OCI-LY1 (cell line): Measurements from ENCODE around the gene BATF2.
A peak's percentile ranks its signal among the peaks of the same experiment; 100 is the strongest.

Experiments
- H2AFZ ChIP-seq: fragments of 200-600 bp; sonication (generic), shearing (Covaris generic); 2 replicates; pipeline ENCODE4 v1.6.0; 2014; ENCODE audit warnings: antibody characterized with exemption, mild to moderate bottlenecking, low read length
- H3F3A ChIP-seq: fragments of 200-600 bp; sonication (generic), shearing (Covaris generic); 2 replicates; pipeline ENCODE4 v1.6.0; 2014; ENCODE audit warnings: mild to moderate bottlenecking, antibody characterized with exemption, low read length, moderate library complexity; ENCODE audit not compliant: insufficient read depth
- H3K27ac ChIP-seq: fragments of 200-600 bp; sonication (generic); 2 replicates; pipeline ENCODE4 v1.5.1; 2014; ENCODE audit warnings: low read length, mixed run types, mild to moderate bottlenecking, low read depth; ENCODE audit not compliant: poor library complexity, severe bottlenecking
- H3K27me3 ChIP-seq: fragments of 200-600 bp; sonication (generic); 2 replicates; pipeline ENCODE4 v1.6.0; 2014; ENCODE audit warnings: antibody characterized with exemption, mild to moderate bottlenecking, low read length, moderate library complexity; ENCODE audit not compliant: insufficient read depth
- H3K36me3 ChIP-seq: fragments of 200-600 bp; sonication (generic); 2 replicates; pipeline ENCODE4 v1.6.1; 2014; ENCODE audit warnings: mild to moderate bottlenecking, antibody characterized with exemption, low read length, moderate library complexity, mixed read lengths; ENCODE audit not compliant: insufficient read depth
- H3K4me1 ChIP-seq: fragments of 200-600 bp; sonication (generic); 2 replicates; pipeline ENCODE4 v1.5.1; 2014; ENCODE audit warnings: mild to moderate bottlenecking, low read length, moderate library complexity; ENCODE audit not compliant: insufficient read depth, severe bottlenecking
- H3K4me2 ChIP-seq: fragments of 200-600 bp; sonication (generic), shearing (Covaris generic); 2 replicates; pipeline ENCODE4 v1.6.1; 2014; ENCODE audit warnings: low read length
- H3K4me3 ChIP-seq: fragments of 200-600 bp; sonication (generic); 2 replicates; pipeline ENCODE4 v1.5.1; 2014; ENCODE audit warnings: low read length, low read depth, mild to moderate bottlenecking, mixed read lengths; ENCODE audit not compliant: poor library complexity, severe bottlenecking
- H3K79me2 ChIP-seq: fragments of 200-600 bp; shearing (Covaris generic); 2 replicates; pipeline ENCODE4 v1.6.1; 2016; ENCODE audit warnings: mixed run types, low read length, mixed read lengths; ENCODE audit not compliant: insufficient read depth
- H3K9ac ChIP-seq: fragments of 200-600 bp; sonication (generic), shearing (Covaris generic); 2 replicates; pipeline ENCODE4 v1.6.1; 2014; ENCODE audit warnings: mild to moderate bottlenecking, low read length, mixed read lengths
- H3K9me2 ChIP-seq: fragments of 200-600 bp; sonication (generic), shearing (Covaris generic); 2 replicates; pipeline ENCODE4 v1.6.1; 2014; ENCODE audit warnings: low read depth, mild to moderate bottlenecking, low read length, mixed read lengths
- H3K9me3 ChIP-seq: fragments of 200-600 bp; shearing (Covaris generic); 2 replicates; pipeline ENCODE4 v1.6.1; 2014; ENCODE audit warnings: low read length, mixed read lengths
- H4K20me1 ChIP-seq: fragments of 200-600 bp; sonication (generic), shearing (Covaris generic); 2 replicates; pipeline ENCODE4 v1.6.0; 2016; ENCODE audit warnings: mild to moderate bottlenecking, low read length; ENCODE audit not compliant: insufficient read depth
- EZH2 ChIP-seq: fragments of 200-600 bp; sonication (generic), shearing (Covaris generic); IDR thresholded peaks from 2 replicates; pipeline ENCODE4 v1.8.0; 2017; ENCODE audit warnings: borderline replicate concordance, mixed run types, mild to moderate bottlenecking, antibody characterized with exemption, low read length, moderate library complexity, mixed read lengths
- TF ChIP-seq, protein P1 (sequence below): fragments of 200-600 bp; sonication (generic), shearing (Covaris generic); IDR thresholded peaks from 2 replicates; pipeline ENCODE4 v1.5.1; 2017; ENCODE audit warnings: mild to moderate bottlenecking, antibody characterized with exemption, low read length, moderate library complexity, mixed read lengths

Gene BATF2

DNA sequence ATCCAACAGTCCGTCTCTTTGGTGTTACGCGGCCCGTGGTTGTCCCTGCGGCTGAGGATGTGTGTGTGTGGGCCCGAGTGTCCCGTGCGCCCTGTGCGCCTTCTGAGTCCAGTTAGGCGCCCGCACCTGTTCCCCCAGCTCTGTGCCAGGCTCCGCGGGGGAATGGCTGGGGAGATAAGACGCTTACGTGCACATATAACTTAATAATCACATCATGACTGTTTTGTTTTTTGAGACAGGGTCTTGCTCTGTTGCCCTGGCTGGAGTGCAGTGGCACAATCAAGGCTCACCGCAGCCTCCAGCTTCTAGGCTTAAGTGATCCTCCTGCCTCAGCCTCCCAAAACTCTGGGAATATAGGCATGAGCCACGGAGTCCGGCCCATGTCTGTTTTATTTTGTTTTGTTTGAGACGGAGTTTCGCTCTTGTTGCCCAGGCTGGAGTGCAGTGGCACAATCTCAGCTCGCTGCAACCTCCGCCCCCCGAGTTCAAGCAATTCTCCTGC is 18.0 kb upstream of the BATF2 start:
- Histone ChIP-seq H3K9me3 (no peaks in the 10 kb centered on the region), H3K79me2 (no peaks in the 10 kb centered on the region), H2AFZ (no peak overlapping the region), H3K4me1 (peaks cover 13% of the 10 kb centered on the region), H3F3A (0 out of 2 replicates have a peak, but pooled peaks cover 5% of the 10 kb centered on the region), H3K9ac (peak overlapping the region; percentile 76), H3K4me2 (peak overlapping the region; percentile 80), H3K4me3 (peak overlapping the region; percentile 66), H3K9me2 (no peaks in the 10 kb centered on the region), H3K27ac (peak overlapping the region; percentile 82), H3K27me3 (no peaks in the 10 kb centered on the region), H3K36me3 (peaks cover 21% of the 10 kb centered on the region), H4K20me1 (no peaks in the 10 kb centered on the region)
- TF ChIP-seq, protein P1, sequence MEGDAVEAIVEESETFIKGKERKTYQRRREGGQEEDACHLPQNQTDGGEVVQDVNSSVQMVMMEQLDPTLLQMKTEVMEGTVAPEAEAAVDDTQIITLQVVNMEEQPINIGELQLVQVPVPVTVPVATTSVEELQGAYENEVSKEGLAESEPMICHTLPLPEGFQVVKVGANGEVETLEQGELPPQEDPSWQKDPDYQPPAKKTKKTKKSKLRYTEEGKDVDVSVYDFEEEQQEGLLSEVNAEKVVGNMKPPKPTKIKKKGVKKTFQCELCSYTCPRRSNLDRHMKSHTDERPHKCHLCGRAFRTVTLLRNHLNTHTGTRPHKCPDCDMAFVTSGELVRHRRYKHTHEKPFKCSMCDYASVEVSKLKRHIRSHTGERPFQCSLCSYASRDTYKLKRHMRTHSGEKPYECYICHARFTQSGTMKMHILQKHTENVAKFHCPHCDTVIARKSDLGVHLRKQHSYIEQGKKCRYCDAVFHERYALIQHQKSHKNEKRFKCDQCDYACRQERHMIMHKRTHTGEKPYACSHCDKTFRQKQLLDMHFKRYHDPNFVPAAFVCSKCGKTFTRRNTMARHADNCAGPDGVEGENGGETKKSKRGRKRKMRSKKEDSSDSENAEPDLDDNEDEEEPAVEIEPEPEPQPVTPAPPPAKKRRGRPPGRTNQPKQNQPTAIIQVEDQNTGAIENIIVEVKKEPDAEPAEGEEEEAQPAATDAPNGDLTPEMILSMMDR = no peak
- TF ChIP-seq EZH2 = no peak

DNA sequence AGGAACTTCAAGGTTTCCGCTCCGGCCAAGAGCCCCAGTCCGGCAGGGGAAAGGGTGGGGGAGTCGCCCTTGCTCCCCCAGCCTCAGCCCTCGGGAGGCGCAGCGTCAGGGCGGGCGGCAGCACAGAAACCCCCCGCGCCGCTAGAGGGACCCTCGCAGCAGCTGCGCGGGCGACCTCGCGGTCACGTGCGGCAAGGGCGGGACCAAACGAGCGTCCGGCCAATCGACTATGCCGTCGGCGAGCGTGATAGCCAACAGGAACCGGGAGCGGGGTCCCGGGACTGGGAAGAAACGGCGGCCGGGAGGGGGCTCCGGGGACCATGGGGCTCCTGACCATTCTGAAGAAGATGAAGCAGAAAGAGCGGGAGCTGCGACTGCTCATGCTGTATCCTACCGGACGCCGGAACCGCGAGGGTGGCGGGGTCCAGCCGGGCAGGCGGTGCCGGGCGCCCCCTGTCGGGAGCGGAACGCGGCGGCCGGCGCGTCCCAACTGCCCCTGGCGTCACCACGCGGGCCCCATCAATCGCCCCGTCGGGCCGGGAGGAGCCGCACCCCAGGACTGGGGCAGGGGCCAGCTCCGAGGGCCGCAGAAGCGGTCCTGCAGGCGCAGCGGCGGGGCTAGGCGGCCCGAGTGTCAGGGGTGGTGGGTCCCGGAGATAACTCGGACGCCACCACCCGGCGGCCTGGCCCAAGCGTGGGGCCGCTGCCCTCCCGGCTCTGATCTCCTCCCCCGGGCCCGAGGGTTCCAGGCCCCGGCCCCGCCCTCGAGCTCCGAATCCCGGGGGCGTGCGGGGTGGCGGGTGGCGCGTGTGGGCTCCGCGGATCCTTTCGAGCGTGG is 17.3 kb upstream of the BATF2 start, which contains the start of gene ARL2:
Gene ARL2, plus strand, starts transcription at position 273 of the 838 bp plus-strand sequence. Its CDS starts 48 bp downstream, at position 321.
- Histone ChIP-seq H3K79me2 (no peaks in the 10 kb centered on the region), H3K9me2 (no peaks in the 10 kb centered on the region), H3K9ac (peak within 1 kb of the TSS; percentile 76), H3K9me3 (no peaks in the 10 kb centered on the region), H3K27ac (peak within 1 kb of the TSS; percentile 82), H3K36me3 (peaks cover 17% of the 10 kb centered on the region), H2AFZ (no peak within 1 kb of the TSS), H3K4me1 (peaks cover 13% of the 10 kb centered on the region), H3K27me3 (no peaks in the 10 kb centered on the region), H3K4me2 (peak within 1 kb of the TSS; percentile 80), H3K4me3 (peak within 1 kb of the TSS; percentile 66), H3F3A (0 out of 2 replicates have a peak, but pooled peaks cover 5% of the 10 kb centered on the region), H4K20me1 (no peaks in the 10 kb centered on the region)
- TF ChIP-seq EZH2 = no peak
- TF ChIP-seq, protein P1 = peak; percentile 67

DNA sequence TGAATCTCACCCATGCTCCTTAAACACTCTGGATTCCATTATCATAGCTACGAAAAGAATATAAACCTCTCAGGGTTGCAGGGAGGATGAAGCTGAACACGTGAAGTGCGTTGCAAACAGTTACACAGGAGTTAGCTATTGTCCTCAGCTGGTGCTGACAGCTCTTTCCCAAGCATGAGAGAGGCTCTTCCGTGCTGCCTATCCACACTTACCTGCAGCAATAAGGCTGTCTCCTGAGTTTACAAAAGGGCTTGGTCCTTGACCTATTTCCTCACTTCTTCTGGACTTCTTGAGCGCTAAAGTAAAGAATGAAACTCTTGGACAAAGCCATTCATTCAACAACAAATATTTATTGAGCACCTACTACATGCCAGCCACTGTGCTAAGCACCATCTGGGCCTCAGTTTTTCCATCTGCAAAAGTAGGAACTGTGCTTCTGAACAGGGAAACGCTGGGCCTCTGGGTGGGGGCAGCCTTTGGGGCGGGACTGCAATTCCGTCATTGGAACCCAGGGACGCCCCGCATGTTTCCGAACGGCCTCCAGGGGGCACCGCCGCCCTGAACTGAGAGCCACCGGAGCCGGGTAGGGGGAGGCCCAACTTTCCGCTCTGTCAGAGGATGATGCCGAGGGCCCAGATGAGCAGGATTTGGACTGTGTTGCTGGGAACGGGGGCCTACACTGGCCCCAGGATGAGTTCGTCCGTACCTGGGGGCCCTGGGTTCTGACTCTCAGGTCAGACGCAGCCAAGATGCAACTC is 16.5 kb upstream of the BATF2 start:
- H3K27me3 ChIP-seq = no peaks in the 10 kb centered on the region
- peaks cover 10% of the 10 kb centered on the region for H3K36me3 ChIP-seq
- peak overlapping the region; percentile 76 for H3K9ac ChIP-seq
- H3F3A ChIP-seq = 0 out of 2 replicates have a peak, but pooled peaks cover 5% of the 10 kb centered on the region
- H3K9me2 ChIP-seq = no peaks in the 10 kb centered on the region
- H3K9me3 ChIP-seq = no peaks in the 10 kb centered on the region
- H3K79me2 ChIP-seq = no peaks in the 10 kb centered on the region
- peak overlapping the region; percentile 66 for H3K4me3 ChIP-seq
- peak overlapping the region; percentile 80 for H3K4me2 ChIP-seq
- peaks cover 13% of the 10 kb centered on the region for H3K4me1 ChIP-seq
- TF ChIP-seq, protein P1 = peak; percentile 62
- TF ChIP-seq EZH2 = no peak
- no peaks in the 10 kb centered on the region for H4K20me1 ChIP-seq
- H3K27ac ChIP-seq = peak overlapping the region; percentile 82
- no peak overlapping the region for H2AFZ ChIP-seq
